NCI-H524 (cell line): ENCODE data around the gene ZNF419.
"Not testable (repeated sequence)": the region's sequence is repeated elsewhere in the genome, so short reads cannot be mapped to it uniquely, and the experiment has no call there.

Experiments used
- DNase-seq, 2 experiments: peaks; one replicate each; lab custom pipeline; 2025; lab: John Stamatoyannopoulos, UW

ZNF419 gene

GRCh38 chr19:57487477-57488298 is at the start of gene ZNF419:
Gene ZNF419 (plus strand): TSS chr19:57487750. CDS start chr19:57487951, 201 bp downstream.
- DNase-seq, result peak; percentile 76 to 91

DNA sequence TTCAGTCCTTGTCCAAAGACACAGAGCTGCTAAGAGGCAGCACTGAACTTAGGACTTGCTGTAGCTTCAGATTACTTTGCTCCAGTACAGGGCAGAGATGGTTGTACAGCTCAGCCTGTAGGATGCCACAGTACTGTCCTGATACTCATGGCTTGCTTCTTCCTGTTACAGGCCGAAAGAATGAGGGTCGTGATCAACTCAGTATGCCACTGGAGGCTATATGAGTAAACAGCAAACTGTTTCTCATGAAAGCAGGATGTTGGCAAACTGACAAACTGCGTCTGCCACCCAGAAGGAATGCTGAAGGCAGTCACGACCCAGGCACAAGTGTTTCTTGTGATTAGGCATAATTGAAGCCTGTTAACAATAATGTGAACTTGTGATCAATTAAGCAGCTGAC is 49.6 kb upstream of the ZNF419 start:
- no peak for DNase-seq

DNA sequence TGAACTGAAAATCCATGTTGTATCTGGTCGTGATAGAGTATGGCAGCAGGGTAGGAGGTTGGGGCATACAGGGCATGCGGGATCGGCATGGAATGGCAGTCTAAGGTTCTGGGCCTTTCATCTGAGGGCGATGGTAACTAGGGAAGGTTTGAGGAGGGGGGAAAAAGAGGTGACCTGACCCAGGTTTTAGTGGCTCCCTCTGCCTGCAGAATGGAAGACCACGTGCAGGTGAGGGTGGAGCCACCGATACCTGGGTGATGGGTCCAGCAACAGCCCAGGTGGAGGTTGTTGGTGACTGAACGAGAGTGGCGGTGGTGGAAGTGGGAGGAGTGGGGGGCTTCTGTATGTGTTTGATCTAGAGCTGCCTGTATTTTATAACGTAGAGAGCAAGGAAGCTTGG is 48.6 kb upstream of the ZNF419 start:
- DNase-seq, result no peak

- DNase-seq, result no peak
These were observed 45.4 kb upstream of the ZNF419 start for GRCh38 chr19:57441979-57442752.

DNA sequence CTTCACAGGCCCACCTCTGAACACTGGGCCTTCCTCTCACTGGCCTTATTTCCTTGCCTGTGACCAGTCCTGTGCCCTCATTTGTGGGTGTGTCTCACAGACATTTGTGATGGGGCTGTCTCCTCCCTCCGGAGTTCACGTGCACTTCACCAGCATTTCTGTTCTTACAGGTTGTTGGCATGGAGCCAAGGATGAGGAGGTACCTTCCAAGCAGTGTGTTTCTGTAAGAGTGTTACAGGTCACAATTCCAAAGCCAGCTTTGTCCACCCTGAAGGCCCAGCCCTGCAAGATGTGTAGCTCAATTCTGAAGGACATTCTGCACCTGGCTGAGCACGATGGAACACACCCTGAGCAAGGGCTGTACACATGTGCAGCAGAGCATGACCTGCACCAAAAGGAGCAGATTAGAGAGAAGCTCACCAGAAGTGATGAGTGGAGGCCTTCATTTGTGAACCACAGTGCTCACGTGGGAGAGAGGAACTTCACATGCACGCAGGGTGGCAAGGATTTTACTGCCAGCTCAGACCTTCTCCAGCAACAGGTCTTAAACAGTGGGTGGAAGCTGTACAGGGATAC is 44.3 kb upstream of the ZNF419 start:
- no peak for DNase-seq

DNA sequence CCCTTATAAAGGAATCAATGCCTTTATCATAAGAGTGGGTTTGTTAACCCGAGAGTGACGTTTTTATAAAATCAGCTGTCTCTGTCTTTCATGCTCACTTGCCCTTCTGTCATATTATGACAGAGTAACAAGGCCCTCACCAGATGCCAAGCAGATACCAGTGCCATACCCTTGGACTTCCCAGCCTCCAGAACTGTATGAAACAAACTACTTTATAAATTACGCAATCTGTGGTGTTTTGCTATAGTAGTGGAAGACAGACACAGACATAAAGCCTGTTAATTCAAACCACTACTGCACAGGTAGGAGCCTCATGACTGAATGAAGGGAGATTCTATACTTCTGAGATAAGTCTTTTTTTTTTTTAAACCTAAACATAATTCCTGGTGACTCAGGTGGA is 35.2 kb upstream of the ZNF419 start:
- no peak for DNase-seq

- peak in 1 of 2 experiments; percentile 54 for DNase-seq
These were observed 21.7 kb upstream of the ZNF419 start for GRCh38 chr19:57465680-57466381.

- no peak for DNase-seq
These were observed 21.1 kb upstream of the ZNF419 start for GRCh38 chr19:57466489-57466888.

GRCh38 chr19:57473646-57474045 is 13.9 kb upstream of the ZNF419 start:
- no peak for DNase-seq

DNA sequence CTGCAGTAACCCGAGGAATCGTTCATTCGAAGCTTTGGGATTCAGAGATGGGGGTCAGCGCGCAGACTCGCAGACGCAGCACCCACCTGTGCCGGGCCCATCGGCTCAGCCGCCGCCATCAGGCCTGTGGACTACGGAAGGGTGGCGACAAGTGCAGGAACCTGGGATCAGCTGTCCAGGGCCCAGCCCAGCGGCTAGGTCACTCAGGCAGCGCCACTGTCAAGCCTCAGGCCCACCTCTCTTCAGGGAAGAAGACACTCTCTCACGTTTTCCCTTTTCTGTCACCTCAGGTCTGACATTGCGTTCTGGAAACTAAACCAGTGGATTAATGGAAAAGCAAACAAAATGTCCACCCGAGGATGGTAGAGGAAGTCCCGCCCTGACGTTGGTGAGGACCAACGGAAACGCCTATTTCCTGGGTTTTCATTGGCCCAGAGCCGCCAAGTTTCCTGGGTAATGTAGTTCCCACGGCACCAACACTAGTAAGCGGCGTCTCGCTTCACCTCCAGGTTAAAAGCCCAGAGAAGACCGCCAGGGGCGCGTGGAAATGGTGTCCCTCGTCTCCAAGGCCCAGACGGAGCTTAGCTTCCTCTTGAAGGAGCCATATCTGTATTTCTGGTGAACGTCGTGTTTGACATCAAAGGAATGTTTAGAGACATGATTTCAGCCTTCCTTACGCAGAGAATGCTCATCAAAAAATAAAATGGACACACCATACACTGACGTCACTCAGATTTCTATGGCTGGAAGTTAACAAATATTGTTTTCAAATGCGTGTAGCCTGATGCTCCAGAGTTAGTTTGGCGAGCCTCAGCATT is 10.2 kb upstream of the ZNF419 start, which contains the start of gene ZNF772:
Gene ZNF772, minus strand, starts transcription at position 376 of the 818 bp plus-strand sequence. Its CDS starts 257 bp downstream, at position 119.
- peak; percentile 93 to 97 for DNase-seq

GRCh38 chr19:57488299-57488644 is 722 bp downstream of the ZNF419 start:
- DNase-seq, result not testable (repeated sequence)

- not testable (repeated sequence) for DNase-seq
These were observed 11.8 kb downstream of the ZNF419 start for GRCh38 chr19:57499332-57499679.

DNA sequence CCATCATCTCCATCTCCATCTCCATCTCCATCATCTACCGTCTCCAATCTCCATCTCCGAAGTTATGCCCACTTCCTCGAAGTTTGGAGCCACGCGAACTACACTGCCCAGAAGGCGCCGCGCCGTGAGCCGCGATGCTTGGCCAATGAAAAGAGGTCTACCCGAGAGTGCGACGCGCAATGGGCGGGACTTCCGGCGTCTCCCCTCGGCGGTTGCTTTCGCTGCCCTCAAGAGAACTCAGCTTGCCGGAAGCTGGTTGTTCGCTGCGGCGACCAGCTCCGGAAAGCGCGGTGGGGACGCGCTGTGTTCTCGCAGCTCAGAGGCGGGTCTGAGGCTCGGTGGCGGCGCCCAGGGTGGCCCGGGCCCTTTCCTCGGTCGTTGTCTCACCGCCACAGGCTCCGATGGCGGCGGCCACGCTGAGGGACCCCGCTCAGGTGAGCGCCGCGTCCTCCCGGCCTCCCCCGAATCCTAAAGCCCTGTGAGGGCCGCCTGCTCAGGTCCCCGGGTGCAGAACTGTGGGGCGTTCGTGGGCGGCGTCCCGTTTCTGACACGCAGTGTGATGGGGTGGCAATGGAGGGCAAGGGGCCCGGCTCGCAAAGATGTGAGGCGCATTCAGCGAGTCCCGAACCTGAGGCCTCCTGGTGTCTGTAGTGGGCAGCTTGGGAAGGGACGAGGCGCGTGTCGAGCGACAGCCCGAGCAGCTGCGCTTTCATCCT is 12.3 kb downstream of the ZNF419 start, which contains the start of gene ZNF773:
Gene ZNF773, plus strand, starts transcription at position 259 of the 716 bp plus-strand sequence. Its CDS starts 143 bp downstream, at position 402.
- DNase-seq, result peak; percentile 87 to 96

GRCh38 chr19:57500400-57500799 is 12.8 kb downstream of the ZNF419 start:
- not testable (repeated sequence) for DNase-seq

- DNase-seq, result no peak
These were observed 18.6 kb downstream of the ZNF419 start for GRCh38 chr19:57506163-57506562.

DNA sequence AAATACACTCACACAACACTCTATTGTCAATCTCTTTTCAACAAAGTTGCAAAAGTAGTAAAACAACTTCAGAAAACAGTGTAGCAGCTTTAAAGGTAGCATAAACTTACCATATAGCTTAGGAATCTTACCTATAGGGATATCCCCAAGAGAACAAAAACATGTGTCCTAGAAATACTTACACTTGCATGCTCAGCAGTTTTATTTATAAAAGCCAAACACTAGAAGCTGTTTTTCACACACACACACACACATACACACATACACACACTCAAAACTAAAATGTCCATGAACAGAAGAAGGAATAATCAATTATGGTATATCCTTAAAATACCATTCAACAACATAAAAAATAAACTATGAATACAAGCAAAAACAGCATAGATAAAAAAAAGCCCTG is 23.9 kb downstream of the ZNF419 start:
- DNase-seq, result no peak

DNA sequence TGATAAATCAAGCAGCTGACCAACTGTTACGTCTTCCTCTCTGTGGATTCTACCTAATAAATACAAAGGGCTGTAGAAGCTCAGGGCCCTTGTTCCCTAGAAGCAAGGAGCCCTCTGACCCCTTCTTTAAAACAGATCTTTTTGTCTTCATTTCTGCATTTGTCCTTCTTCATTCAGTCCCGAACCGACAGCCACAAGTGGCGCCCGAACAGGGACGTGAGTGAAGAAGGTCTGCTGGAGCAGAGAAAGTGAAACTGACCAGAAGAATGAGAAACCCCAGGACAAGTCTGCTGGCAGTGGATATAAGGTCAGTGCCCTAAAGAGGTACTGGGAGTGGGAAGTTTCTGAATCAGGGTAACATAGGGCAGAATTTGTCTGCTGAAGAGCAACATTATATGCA is 25.3 kb downstream of the ZNF419 start:
- no peak for DNase-seq

DNA sequence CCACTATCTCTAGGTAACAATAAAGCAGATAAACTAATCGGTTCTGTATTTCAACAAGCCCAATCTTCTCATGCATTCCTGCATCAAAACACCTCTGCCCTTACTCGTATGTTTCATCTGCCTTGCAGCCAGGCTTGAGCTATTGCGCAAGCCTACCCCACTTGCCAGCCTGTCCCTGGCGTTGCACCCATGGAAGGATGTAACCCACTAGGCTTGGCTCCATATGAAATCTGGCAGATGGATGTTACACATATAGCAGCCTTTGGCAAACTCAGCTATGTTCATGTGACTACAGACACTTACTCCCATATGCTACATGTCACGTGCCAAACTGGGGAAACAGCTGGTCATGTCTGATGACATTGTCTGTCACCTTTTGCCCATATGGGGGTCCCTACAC is 27.7 kb downstream of the ZNF419 start:
- peak in 1 of 2 experiments; percentile 18 for DNase-seq

DNA sequence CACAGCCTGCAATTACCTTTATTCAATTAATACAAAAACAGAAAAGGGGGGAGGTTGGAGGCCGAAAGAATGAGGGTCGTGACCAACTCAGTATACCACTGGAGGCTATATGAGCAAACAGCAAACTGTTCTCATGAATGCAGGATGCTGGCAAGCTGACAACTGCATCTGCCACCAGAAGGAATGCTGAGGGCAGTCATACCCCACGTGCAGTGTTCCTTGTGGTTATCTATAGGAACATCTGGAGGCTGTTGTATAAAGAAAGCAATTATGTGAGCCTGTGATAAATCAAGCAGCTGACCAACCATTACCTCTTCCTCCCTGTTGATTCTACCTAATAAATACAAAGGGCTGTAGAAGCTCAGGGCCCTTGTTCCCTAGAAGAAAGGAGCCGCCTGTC is 30.5 kb downstream of the ZNF419 start:
- not testable (repeated sequence) for DNase-seq

DNA sequence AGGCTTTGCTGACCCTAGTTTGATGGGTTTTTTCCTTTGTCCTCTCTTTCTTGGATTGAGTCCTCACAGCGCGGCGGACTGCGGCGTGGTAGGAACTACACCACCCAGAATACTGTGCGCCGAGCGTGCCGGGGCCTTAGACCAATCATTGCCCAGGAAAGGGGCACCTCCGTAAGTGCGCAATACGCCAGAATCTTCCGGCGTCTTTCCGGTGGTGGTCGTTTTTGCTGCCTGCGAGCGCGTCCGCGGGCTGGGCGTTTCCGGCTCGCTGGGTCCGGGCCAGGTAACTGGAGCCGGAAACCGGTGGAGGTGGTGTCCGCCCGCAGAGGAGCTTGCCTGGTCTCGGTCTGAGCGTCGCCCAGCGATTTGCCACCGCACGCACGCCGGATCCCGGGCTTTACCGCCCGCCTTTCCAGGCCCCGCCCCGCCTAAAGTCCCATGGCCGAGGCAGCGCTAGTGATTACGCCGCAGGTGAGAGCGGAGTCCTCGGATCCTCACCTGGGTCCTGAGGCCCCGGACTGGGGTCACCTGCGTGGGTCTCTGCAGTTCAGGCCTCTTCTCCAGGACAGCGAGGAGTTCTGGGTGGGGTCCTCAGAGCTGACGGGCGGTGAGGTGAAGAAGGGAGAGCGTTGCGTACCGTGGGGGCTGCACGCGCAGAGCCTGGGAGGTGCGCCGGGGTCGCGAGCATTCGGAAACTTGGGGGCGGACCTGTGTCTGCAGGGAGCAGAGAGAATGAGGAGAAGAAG is 39.8 kb downstream of the ZNF419 start, which contains the start of gene ZNF549:
Gene ZNF549, plus strand, starts transcription at position 221 of the 746 bp plus-strand sequence. Its CDS starts 218 bp downstream, at position 439.
- DNase-seq, result peak; percentile 92 to 97
